Thyroid gland (tissue), 4 donors: ENCODE measurements around the gene SLC5A9. TPM values are rescaled to one million over a fixed set of nuclear protein-coding genes. Genes with fewer than 3 reads are reported as not detected.
A peak's percentile ranks its signal among the peaks of the same experiment; 100 is the strongest.

Experiments
- DNase-seq, 2 donors: peaks; one replicate each; pipeline ENCODE4 v3.0.0-alpha.2; 2019
- H3K27ac ChIP-seq, 3 donors: fragments of 200-600 bp; sonication (generic); 1 replicate in 2 of 3; 2 replicates in 1 of 3; pipeline ENCODE4 v1.5.1; 2016 to 2019; ENCODE audit warnings: mild to moderate bottlenecking in 1 of 3, moderate library complexity in 1 of 3
- H3K27me3 ChIP-seq: fragments of 200-600 bp; sonication (generic); one replicate; pipeline ENCODE4 v1.5.1; 2019
- H3K36me3 ChIP-seq, 2 donors: fragments of 200-600 bp; sonication (generic); one replicate each; pipeline ENCODE4 v1.5.1; 2016 to 2019
- H3K4me1 ChIP-seq, 2 donors: fragments of 200-600 bp; sonication (generic); one replicate each; pipeline ENCODE4 v1.5.1; 2017 to 2019
- H3K4me3 ChIP-seq, 3 donors: fragments of 200-600 bp; sonication (generic); replicated peaks in 1 of 3; 1 replicate in 2 of 3; 2 replicates in 1 of 3; pipeline ENCODE4 v1.5.1; 2016; ENCODE audit warnings: mild to moderate bottlenecking in 1 of 3
- H3K9me3 ChIP-seq: fragments of 200-600 bp; sonication (generic); one replicate; pipeline ENCODE4 v1.5.1; 2017
- CTCF ChIP-seq, 6 experiments: fragments of 200-600 bp in 3 of 6; fragments of 450-650 bp in 3 of 6; sonication (generic) in 3 of 6; IDR thresholded peaks; one replicate each; pipeline ENCODE4 v1.5.1; 2016 to 2019; ENCODE audit warnings: antibody characterized with exemption in 6 of 6, mild to moderate bottlenecking in 2 of 6, inconsistent platforms in 1 of 6, moderate library complexity in 1 of 6
- POLR2A ChIP-seq, 2 donors: fragments of 450-650 bp; IDR thresholded peaks; one replicate each; pipeline ENCODE4 v1.6.1; 2017; ENCODE audit warnings: antibody characterized with exemption in 2 of 2, mild to moderate bottlenecking in 2 of 2, moderate library complexity in 1 of 2
- WGBS, 2 donors: methylation state at CpG; one replicate each; pipeline ENCODE4 v1.1.5; 2017; 5-methylcytosine and 5-hydroxymethylcytosine counted together
- intact Hi-C: fragments of 100-400 bp; cut with DNase I; formaldehyde crosslinking; loops from one replicate; pipeline ENCODE4 v1.15.1; 2023
- total RNA-seq, 4 donors: library from RNA; depleted of rRNA; stranded (reverse); fragments of >200 nt; gene quantifications; one replicate each; pipeline ENCODE4 v1.2.3, GENCODE V29; 2016

SLC5A9 gene
- total RNA-seq, 4 donors from 2014 or later: not detected

DNA sequence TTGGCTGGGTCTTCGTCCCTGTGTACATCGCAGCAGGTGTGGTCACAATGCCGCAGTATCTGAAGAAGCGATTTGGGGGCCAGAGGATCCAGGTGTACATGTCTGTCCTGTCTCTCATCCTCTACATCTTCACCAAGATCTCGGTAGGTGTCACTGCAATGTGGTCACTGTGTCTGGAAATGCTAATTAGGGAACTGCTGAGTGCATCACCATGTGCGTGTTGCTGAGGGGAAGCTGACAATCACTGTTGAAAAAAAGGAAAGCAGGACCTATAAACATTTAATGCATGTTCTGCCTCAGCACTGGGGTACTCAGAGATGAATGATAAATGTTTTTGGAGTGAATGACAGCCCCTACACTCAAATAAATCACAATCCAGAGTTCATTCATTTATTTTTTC lies 6.8 kb downstream of the SLC5A9 start:
- Histone ChIP-seq H3K4me3 (no peak overlapping the region), H3K36me3 (no peaks in the 10 kb centered on the region), H3K9me3 (no peaks in the 10 kb centered on the region), H3K4me1 (no peaks in the 10 kb centered on the region), H3K27me3 (no peaks in the 10 kb centered on the region), H3K27ac (no peak overlapping the region)
- no peak for DNase-seq
- no peak for TF ChIP-seq CTCF (IDR thresholded peaks at IDR 0.05)
- TF ChIP-seq POLR2A (IDR thresholded peaks at IDR 0.05): no peak
- intact Hi-C loops: no loop called here
- 87 to 91% methylated on average over 6 of the region's 6 CpGs for WGBS, 2 donors

GRCh38 chr1:48230236-48230635 lies 7.7 kb downstream of the SLC5A9 start:
- 76 to 80% methylated on average over 4 of the region's 4 CpGs for WGBS, 2 donors
- H3K36me3 ChIP-seq: no peaks in the 10 kb centered on the region
- no peak for TF ChIP-seq POLR2A (IDR thresholded peaks at IDR 0.05)
- TF ChIP-seq CTCF (IDR thresholded peaks at IDR 0.05): no peak
- intact Hi-C loops: no loop called here
- no peaks in the 10 kb centered on the region for H3K4me1 ChIP-seq
- DNase-seq: no peak
- no peak overlapping the region for H3K27ac ChIP-seq
- H3K9me3 ChIP-seq: no peaks in the 10 kb centered on the region
- no peak overlapping the region for H3K4me3 ChIP-seq
- no peaks in the 10 kb centered on the region for H3K27me3 ChIP-seq

GRCh38 chr1:48232722-48233121 lies 10.2 kb downstream of the SLC5A9 start:
- Histone ChIP-seq H3K4me3 (no peak overlapping the region), H3K36me3 (no peaks in the 10 kb centered on the region), H3K4me1 (no peaks in the 10 kb centered on the region), H3K27me3 (no peaks in the 10 kb centered on the region), H3K27ac (no peak overlapping the region), H3K9me3 (no peaks in the 10 kb centered on the region)
- WGBS, 2 donors: 96 to 97% methylated on average over 1 of the region's 1 CpG
- intact Hi-C loops: no loop called here
- no peak for TF ChIP-seq CTCF (IDR thresholded peaks at IDR 0.05)
- no peak for TF ChIP-seq POLR2A (IDR thresholded peaks at IDR 0.05)
- no peak for DNase-seq

DNA sequence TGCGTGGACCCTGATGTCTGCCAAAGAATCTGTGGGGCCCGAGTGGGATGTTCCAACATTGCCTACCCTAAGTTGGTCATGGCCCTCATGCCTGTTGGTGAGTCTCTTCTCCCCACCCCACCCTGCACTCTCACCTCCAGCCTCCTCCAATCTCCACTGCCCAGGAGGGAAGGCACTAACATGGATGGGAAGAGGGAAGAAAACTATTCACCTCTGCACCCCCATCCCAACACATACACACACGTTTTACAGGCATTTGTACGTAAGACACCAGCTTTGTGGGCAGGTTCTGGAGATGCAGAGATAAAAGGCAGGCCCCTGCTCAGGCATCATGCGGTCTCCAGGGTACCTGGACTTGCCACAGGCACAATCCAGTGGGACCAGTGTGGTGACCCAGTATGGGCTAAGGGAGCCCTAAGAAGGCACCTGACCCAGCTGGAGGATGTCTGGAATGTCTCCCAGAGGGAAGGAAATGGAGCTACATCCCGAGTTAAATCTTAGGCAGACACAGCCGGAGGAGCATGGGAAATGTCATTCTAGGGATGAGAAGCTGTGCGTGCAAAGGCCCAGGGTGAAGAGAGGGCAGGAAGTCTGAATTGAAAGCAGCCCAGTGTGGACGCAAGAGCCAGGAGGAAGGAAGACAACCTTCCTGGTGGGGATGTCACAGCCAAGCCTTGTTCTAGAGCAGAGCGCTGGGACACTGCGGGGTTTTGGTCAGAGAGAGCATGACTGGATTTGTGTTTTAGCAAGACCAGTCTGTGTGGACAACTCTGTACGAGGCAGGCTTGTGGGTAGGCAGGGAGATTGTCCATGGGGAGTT lies 11.4 kb downstream of the SLC5A9 start:
- DNase-seq: no peak
- H3K27ac ChIP-seq: peak overlapping the region in 1 of 3 donors; percentile 33
- no peaks in the 10 kb centered on the region for H3K27me3 ChIP-seq
- intact Hi-C loops: no loop called here
- no peak overlapping the region for H3K4me3 ChIP-seq
- WGBS, 2 donors: 76 to 90% methylated on average over 12 of the region's 12 CpGs
- H3K4me1 ChIP-seq: no peaks in the 10 kb centered on the region
- H3K36me3 ChIP-seq: no peaks in the 10 kb centered on the region
- TF ChIP-seq CTCF (IDR thresholded peaks at IDR 0.05) (no peak), POLR2A (IDR thresholded peaks at IDR 0.05) (no peak)
- no peaks in the 10 kb centered on the region for H3K9me3 ChIP-seq

- Histone ChIP-seq H3K9me3 (no peaks in the 10 kb centered on the region), H3K36me3 (no peaks in the 10 kb centered on the region), H3K4me1 (no peaks in the 10 kb centered on the region), H3K27me3 (no peaks in the 10 kb centered on the region), H3K27ac (no peak overlapping the region), H3K4me3 (no peak overlapping the region)
- 94 to 97% methylated on average over 8 to 13 of the region's 13 CpGs for WGBS, 2 donors
- intact Hi-C loops: no loop called here
- DNase-seq: no peak
- no peak for TF ChIP-seq POLR2A (IDR thresholded peaks at IDR 0.05)
- no peak for TF ChIP-seq CTCF (IDR thresholded peaks at IDR 0.05)
Observed at GRCh38 chr1:48235652-48236051, 13.1 kb downstream of the SLC5A9 start.
